Measurements from ENCODE around the gene BCL6B.

GRCh38 chr17:7046127-7046724, 23.4 kb downstream of the BCL6B start:
- TF ChIP-seq CTCF (IDR thresholded peaks at IDR 0.05) (0 out of 2 replicates have a peak, but pooled peaks have one; percentile 45), SIN3A (IDR thresholded peaks at IDR 0.05; ENCODE audit: borderline replicate concordance, insufficient read depth, low read depth, low read length) (no peak), TCF7L2 (IDR thresholded peaks at IDR 0.05; ENCODE audit: low read depth, low read length) (no peak), POLR2AphosphoS5 (IDR thresholded peaks at IDR 0.05; ENCODE audit: low read depth, low read length) (no peak), REST (IDR thresholded peaks at IDR 0.05; ENCODE audit: insufficient read depth in 1 of 2, low read depth in 2 of 2, low read length in 1 of 2) (no peak)

Measured in Panc1 (cell line).